ENCODE results near the gene WBP2.

WBP2 gene

DNA sequence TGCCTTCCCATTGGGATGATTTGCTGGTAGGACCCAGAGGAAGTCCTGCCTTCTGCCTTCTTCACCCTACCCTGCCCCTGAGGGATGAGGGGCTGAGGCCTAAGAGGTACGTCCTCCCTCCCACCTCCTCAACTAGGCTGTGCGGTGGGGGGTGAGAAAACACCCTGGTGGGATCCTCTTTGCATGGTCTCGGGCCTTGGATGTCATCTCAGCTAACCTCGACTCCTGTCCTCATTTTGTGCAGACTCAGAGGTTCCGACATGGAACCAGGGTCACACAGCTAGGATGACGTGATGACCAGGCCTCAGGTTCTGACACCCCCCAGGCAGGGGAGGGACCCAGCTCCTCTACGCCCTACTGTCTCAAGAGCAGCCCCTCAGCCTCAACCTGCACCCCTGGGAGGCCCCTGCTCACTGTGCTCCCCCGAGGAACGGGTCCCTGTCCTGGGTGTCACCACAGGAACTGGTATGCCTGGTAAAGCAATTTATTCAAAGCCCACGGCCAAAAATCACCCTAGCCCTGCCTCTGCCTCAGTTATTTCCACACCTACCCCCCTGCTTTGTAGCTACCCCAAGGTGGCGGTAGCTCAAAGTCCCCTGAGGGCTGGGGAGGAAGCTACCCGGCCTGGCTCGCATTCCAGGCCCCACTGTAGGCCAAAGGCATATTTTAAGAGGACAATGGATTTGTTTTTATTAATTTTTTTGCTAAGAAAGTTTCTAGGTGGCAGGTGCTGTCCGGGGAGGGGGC, 28.4 kb downstream of the WBP2 start:
- TF ChIP-seq, protein P1, sequence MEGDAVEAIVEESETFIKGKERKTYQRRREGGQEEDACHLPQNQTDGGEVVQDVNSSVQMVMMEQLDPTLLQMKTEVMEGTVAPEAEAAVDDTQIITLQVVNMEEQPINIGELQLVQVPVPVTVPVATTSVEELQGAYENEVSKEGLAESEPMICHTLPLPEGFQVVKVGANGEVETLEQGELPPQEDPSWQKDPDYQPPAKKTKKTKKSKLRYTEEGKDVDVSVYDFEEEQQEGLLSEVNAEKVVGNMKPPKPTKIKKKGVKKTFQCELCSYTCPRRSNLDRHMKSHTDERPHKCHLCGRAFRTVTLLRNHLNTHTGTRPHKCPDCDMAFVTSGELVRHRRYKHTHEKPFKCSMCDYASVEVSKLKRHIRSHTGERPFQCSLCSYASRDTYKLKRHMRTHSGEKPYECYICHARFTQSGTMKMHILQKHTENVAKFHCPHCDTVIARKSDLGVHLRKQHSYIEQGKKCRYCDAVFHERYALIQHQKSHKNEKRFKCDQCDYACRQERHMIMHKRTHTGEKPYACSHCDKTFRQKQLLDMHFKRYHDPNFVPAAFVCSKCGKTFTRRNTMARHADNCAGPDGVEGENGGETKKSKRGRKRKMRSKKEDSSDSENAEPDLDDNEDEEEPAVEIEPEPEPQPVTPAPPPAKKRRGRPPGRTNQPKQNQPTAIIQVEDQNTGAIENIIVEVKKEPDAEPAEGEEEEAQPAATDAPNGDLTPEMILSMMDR (IDR thresholded peaks at IDR 0.05; ENCODE audit: low read depth, low read length), result no peak
- no peak overlapping the region for H3K4me3 ChIP-seq (ENCODE audit: low read depth, low read length)

DNA sequence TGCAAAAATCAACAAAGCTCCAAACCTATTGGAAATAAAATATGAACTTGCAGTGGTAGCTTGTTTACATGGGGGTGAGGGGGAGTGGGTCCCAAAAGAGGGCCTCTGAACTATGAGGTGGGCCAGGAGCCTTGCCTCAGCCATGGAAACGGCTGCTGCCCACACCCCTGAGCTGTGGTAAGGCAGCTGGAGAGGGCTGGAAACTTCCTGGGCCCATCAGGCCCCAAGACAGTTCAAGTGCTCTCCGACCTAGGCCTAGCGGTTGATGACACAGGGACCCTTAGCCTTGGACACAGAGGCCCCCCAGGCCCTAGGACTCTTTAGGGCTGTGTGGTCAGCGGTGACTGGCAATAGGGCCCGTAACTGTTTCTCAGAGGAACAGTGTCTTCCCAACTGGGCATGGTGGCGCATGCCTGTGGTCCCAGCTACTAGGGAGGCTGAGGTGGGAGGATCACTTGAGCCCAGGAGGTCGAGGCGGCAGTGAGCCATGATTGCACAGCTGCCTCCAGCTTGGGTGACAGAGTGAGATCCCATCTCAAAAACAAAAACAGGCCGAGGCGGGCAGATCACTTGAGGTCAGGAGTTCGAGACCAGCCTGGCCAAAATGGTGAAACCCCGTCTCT, 29.3 kb downstream of the WBP2 start:
- no peak overlapping the region for H3K4me3 ChIP-seq (ENCODE audit: low read depth, low read length)
- TF ChIP-seq, protein P1 (IDR thresholded peaks at IDR 0.05; ENCODE audit: low read depth, low read length), result no peak

DNA sequence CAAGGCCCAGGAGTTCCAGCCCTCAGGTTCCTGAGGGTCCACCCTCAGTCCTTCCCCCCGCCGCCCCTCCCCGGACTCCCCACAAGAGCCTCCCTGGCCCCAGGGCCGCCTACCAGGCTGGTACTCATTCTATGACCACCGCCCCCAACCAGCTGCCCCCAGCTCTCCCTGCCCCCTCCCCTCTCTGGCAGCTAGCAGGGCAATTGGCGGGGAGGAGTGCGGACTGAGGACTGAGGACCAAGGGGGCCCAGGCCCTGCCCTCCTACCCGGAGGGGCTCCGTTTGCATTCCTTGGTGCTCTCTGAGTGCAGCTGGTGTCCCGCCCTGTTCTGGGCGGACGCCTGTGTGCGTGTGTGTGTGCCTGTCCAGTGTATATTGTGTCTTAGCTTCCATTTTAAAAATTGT, 30.0 kb downstream of the WBP2 start:
- H3K4me3 ChIP-seq (ENCODE audit: low read depth, low read length), result no peak overlapping the region
- TF ChIP-seq, protein P1 (IDR thresholded peaks at IDR 0.05; ENCODE audit: low read depth, low read length), result no peak

DNA sequence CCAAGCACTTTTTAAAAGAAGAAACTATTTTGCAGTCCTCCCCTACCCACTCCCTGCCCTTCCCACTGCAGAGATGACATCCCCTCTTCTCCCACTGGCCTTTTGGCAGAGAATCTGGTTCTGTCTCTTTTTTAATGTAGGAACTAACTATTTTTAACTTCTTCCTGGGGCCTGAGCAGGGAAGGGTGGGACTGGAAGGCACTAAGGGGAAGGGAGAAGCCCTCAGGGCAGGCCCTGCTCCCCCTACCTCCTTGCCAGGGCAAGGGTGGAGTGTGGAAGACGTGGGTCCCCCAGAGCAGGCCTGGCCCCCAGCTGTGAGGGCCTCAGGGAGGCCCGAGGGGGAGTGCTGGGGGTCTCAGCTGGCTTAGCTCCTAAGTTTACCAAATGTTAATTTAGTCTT, 30.5 kb downstream of the WBP2 start:
- H3K4me3 ChIP-seq (ENCODE audit: low read depth, low read length), result no peak overlapping the region
- TF ChIP-seq, protein P1 (IDR thresholded peaks at IDR 0.05; ENCODE audit: low read depth, low read length), result no peak

DNA sequence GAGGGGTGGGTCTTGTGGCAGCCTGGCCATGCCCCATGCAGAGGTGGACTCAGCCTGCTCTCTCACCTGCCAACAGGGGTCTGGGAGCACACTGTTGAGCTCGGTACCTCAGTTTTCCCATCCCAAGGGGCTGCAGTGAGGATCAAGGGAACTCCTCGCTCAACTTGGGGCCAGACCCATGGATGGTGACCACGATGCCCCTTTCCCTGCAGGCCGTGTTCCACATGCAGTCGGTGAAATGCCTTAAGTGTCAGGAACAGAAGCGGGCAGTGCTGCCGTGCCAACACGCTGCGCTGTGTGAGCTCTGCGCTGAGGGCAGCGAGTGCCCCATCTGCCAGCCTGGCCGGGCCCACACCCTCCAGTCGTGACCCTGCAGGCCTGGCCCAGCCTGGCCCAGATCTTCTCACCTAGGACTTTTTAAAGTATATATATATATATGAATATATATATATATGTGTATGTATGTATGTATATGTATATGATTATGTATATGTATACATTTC, 31.0 kb downstream of the WBP2 start:
- H3K4me3 ChIP-seq (ENCODE audit: low read depth, low read length), result no peak overlapping the region
- TF ChIP-seq, protein P1 (IDR thresholded peaks at IDR 0.05; ENCODE audit: low read depth, low read length), result no peak

DNA sequence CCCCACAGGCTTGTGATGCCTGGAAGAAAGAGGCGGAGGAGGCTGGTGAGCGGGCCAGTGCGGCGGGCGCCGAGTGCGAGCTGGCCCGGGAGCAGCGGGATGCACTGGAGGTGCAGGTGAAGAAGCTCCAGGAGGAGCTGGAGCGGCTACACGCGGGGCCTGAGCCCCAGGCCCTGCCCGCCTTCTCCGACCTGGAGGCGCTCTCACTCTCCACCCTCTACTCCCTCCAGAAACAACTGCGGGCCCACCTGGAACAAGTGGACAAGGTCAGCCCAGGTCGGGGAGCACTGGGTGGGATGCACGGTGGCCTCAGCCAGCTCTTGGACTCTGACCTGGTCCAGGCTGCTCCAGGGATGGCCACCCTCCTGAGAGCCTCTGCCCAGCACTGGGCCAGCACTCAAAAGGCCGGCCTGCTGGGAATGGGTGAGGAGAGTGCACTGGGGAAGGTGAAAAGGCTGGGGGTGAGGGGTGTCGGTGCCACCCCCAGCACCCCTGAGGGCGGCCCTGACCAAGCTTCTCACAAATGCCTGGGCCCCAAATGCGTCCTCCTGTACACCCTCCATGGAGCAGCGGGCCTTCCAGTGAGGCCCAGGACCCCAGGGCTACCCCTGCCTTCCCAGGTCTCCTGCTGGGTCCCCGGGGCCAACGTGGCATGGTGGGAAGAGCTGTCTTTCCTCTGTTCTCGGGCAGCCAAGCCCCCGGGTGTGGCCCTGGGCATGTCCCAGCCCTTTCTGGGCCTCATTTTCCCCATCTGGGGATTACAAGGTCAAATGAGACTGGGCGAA, 31.7 kb downstream of the WBP2 start:
- TF ChIP-seq, protein P1 (IDR thresholded peaks at IDR 0.05; ENCODE audit: low read depth, low read length), result no peak

More for the DNA sequence above, 31.7 kb downstream of the WBP2 start:
- H3K4me3 ChIP-seq (ENCODE audit: low read depth, low read length), result no peak overlapping the region

Data from WI38 (cell line).